NCI-H748 treated with DMSO at 0.1 percent for 48 hours (cell line): ENCODE measurements around the gene EEFSEC.

Source experiments
- DNase-seq: peaks from one replicate; lab custom pipeline; 2025; lab: John Stamatoyannopoulos, UW

Gene EEFSEC

GRCh38 chr3:128217702-128218547 lies 64.6 kb downstream of the EEFSEC start:
- DNase-seq, result no peak

GRCh38 chr3:128218548-128219257 lies 65.4 kb downstream of the EEFSEC start:
- no peak for DNase-seq

- DNase-seq, result no peak
Observed at GRCh38 chr3:128221328-128221727, 68.0 kb downstream of the EEFSEC start.

GRCh38 chr3:128222796-128223385 lies 69.6 kb downstream of the EEFSEC start:
- no peak for DNase-seq

- no peak for DNase-seq
Observed at GRCh38 chr3:128226186-128226725, 73.0 kb downstream of the EEFSEC start.

GRCh38 chr3:128226795-128227395 lies 73.6 kb downstream of the EEFSEC start:
- no peak for DNase-seq

GRCh38 chr3:128227507-128227906 lies 74.2 kb downstream of the EEFSEC start:
- DNase-seq, result no peak

- DNase-seq, result no peak
Observed at GRCh38 chr3:128228366-128228910, 75.2 kb downstream of the EEFSEC start.

GRCh38 chr3:128229106-128229857 lies 76.0 kb downstream of the EEFSEC start:
- no peak for DNase-seq

- DNase-seq, result no peak
Observed at GRCh38 chr3:128231606-128232005, 78.3 kb downstream of the EEFSEC start.

GRCh38 chr3:128232376-128233178 lies 79.3 kb downstream of the EEFSEC start:
- no peak for DNase-seq

GRCh38 chr3:128235207-128235926 lies 82.1 kb downstream of the EEFSEC start:
- no peak for DNase-seq

- peak; percentile 37 for DNase-seq
Observed at GRCh38 chr3:128236657-128237056, 83.4 kb downstream of the EEFSEC start.

- DNase-seq, result no peak
Observed at GRCh38 chr3:128237348-128238183, 84.3 kb downstream of the EEFSEC start.

GRCh38 chr3:128238184-128238489 lies 84.9 kb downstream of the EEFSEC start:
- no peak for DNase-seq

- DNase-seq, result no peak
Observed at GRCh38 chr3:128239304-128239703, 86.0 kb downstream of the EEFSEC start.

- DNase-seq, result no peak
Observed at GRCh38 chr3:128240232-128240631, 87.0 kb downstream of the EEFSEC start.

GRCh38 chr3:128241741-128242140 lies 88.5 kb downstream of the EEFSEC start:
- DNase-seq, result no peak
